ENCODE data around the gene PRPS1. TPM values are rescaled to one million over a fixed set of nuclear protein-coding genes. Genes with fewer than 3 reads are reported as not detected.
"Not testable (repeated sequence)": the region's sequence is repeated elsewhere in the genome, so short reads cannot be mapped to it uniquely, and the experiment has no call there.

Gene PRPS1
- 72.0 and 117 TPM in 2 replicates for total RNA-seq (2014; rRNA removed; shearing (Covaris generic))

DNA sequence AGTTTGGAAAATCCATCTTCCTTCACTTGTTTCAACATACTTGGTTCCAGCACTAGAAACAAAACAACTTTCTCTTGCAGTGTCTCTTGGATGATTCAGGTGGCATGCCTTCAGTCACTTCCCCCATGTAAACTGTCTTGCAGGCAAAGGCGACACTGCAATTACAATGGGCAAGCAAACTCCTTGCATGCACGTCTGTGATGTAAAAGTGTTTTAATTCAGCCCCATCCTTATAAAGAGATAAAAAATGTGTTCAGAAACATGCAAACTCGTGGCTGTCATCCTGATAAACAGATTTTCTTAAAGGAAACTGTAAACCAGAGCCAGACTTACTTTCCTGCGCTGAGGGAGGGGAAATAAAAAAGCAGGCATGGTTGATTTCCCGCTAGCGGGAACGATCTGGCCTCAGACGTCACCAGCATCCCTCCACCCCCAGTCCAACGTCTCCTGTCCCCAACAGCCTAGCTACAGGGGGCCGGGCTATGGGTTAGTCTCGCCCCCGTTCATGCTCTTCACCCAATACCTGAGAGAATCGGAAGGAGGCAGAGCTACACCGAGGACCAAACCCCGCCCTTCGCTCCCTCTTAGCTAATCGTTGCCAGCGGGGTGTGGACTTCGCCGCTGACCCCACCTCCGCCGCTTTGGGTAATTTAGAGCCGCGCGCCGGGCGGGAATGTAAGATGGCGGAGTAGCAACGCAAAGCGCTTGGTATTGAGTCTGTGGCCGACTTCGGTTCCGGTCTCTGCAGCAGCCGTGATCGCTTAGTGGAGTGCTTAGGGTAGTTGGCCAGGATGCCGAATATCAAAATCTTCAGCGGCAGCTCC, at the start of gene PRPS1:
Gene PRPS1, plus strand, starts transcription at position 673 of the 824 bp plus-strand sequence. Its CDS starts 119 bp downstream, at position 792.
- H3K9me3 ChIP-seq (replicated peaks) = no peaks in the 10 kb centered on the region
- H3K27ac ChIP-seq = peak within 1 kb of the TSS; percentile 82
- peak; percentile 89 to 93 for DNase-seq (ENCODE audit: low read depth in 1 of 2, low spot score in 2 of 2)
- H3K36me3 ChIP-seq = no peaks in the 10 kb centered on the region
- no peaks in the 10 kb centered on the region for H3K27me3 ChIP-seq (replicated peaks)
- peak within 1 kb of the TSS; percentile 65 for H3K4me3 ChIP-seq
- H3K4me1 ChIP-seq (replicated peaks) = peaks cover 17% of the 10 kb centered on the region

DNA sequence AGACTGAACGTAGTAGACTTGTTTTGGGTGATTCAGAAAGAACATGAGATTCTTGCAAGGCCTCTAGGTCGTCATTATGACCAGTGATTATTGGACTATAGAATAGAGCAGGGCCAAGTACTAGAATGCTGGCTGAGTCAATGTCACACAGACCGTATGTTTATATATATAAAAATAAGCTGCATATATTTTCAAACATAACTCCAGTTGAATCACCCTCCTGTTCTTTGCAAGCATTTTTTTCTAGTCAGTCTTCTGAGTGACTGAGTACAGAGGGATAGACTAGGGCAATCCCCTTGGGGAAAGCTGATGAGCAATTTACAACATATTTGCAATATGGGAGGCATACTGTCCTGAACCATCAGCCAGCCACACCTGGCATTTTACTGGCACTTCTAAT, 48.4 kb upstream of the PRPS1 start:
- Histone ChIP-seq H3K4me1 (replicated peaks) (peaks cover 6% of the 10 kb centered on the region), H3K9me3 (replicated peaks) (no peaks in the 10 kb centered on the region), H3K36me3 (no peaks in the 10 kb centered on the region), H3K27ac (no peak overlapping the region), H3K27me3 (replicated peaks) (no peaks in the 10 kb centered on the region), H3K4me3 (no peak overlapping the region)
- no peak for DNase-seq (ENCODE audit: low read depth in 1 of 2, low spot score in 2 of 2)

DNA sequence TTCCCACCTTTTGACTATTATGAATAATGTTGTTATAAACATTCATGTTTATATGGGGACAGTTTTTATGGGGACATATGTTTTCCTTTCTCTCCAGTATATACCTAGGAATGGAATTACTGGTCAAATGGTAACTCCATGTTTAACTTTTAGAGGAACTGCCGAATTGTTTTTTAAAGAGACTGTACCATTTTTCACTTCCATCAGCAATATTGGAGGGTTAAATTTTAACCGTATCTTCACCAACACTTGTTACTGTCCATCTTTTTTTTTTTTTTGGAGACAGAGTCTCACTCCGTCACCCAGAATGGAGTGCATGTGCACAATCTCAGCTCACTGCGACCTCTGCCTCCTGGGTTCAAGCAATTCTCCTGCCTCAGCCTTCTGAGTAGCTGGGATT, 46.4 kb upstream of the PRPS1 start:
- H3K4me1 ChIP-seq (replicated peaks) = no peaks in the 10 kb centered on the region
- H3K4me3 ChIP-seq = no peak overlapping the region
- H3K36me3 ChIP-seq = no peaks in the 10 kb centered on the region
- DNase-seq (ENCODE audit: low read depth in 1 of 2, low spot score in 2 of 2) = no peak
- no peak overlapping the region for H3K27ac ChIP-seq
- H3K9me3 ChIP-seq (replicated peaks) = no peaks in the 10 kb centered on the region
- no peaks in the 10 kb centered on the region for H3K27me3 ChIP-seq (replicated peaks)

DNA sequence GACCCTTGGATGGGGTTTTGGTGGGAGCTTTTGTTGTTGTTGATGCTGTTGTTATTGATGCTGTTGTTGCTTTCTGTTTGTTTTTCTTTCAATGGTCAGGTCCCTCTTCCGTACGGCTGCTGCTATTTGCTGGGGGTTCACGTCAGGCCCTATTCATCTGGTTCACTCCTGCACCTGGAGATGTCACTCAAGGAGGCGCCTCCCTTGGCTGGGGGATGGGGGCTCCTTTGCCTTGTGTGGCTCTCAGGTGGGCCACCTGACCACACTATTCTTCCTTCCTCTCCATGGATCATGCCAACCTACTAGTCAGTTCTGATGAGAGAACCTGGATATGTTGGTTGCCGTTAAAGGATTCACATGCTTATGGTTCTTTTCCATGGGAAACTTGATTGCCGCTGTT, 39.1 kb upstream of the PRPS1 start:
- no peak overlapping the region for H3K27ac ChIP-seq
- no peak for DNase-seq (ENCODE audit: low read depth in 1 of 2, low spot score in 2 of 2)
- H3K27me3 ChIP-seq (replicated peaks) = no peaks in the 10 kb centered on the region
- H3K4me3 ChIP-seq = no peak overlapping the region
- no peaks in the 10 kb centered on the region for H3K36me3 ChIP-seq
- H3K9me3 ChIP-seq (replicated peaks) = no peaks in the 10 kb centered on the region
- no peaks in the 10 kb centered on the region for H3K4me1 ChIP-seq (replicated peaks)

DNA sequence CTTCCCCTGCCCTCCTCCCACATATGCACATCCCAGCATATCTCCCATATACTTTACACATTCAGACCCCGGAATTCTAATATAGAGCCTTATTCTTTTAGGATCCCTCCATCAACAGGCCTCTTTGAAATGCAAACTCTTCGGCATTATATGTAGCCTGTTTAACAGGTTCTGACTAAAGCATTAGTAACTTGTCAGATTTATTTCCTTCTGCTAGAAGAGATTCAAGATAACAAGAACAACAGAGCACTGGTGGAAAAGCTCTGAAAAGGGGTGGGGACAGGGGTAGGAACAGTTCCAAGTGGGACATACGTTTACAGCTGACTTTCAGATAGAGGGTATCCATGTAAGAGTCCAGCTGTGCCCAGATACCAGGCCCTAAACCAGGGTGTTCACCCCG, 31.7 kb upstream of the PRPS1 start:
- no peaks in the 10 kb centered on the region for H3K9me3 ChIP-seq (replicated peaks)
- H3K27ac ChIP-seq = no peak overlapping the region
- H3K4me3 ChIP-seq = no peak overlapping the region
- no peaks in the 10 kb centered on the region for H3K36me3 ChIP-seq
- no peak for DNase-seq (ENCODE audit: low read depth in 1 of 2, low spot score in 2 of 2)
- no peaks in the 10 kb centered on the region for H3K27me3 ChIP-seq (replicated peaks)
- no peaks in the 10 kb centered on the region for H3K4me1 ChIP-seq (replicated peaks)

DNA sequence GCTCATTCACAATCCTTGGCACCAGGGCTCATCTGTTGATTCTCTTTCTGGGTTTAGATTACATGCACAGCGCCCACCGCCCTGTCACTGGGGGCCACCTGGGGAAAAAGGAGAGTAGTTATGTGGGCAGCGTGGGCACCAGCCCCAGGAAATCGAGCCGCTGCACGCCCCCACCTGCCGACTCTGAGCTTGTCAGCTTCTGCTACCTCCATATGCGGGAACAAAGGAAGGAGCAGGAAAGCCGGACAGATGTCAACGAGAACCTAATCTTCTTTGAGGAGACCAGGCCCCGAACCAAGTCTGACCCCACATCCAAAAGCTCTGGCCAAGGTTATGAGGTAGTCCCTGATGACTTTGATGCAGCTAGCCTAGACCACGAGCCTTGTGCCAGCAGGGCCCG, 31.0 kb upstream of the PRPS1 start:
- no peak for DNase-seq (ENCODE audit: low read depth in 1 of 2, low spot score in 2 of 2)
- Histone ChIP-seq H3K27ac (no peak overlapping the region), H3K27me3 (replicated peaks) (no peaks in the 10 kb centered on the region), H3K4me1 (replicated peaks) (no peaks in the 10 kb centered on the region), H3K36me3 (no peaks in the 10 kb centered on the region), H3K4me3 (no peak overlapping the region), H3K9me3 (replicated peaks) (no peaks in the 10 kb centered on the region)

DNA sequence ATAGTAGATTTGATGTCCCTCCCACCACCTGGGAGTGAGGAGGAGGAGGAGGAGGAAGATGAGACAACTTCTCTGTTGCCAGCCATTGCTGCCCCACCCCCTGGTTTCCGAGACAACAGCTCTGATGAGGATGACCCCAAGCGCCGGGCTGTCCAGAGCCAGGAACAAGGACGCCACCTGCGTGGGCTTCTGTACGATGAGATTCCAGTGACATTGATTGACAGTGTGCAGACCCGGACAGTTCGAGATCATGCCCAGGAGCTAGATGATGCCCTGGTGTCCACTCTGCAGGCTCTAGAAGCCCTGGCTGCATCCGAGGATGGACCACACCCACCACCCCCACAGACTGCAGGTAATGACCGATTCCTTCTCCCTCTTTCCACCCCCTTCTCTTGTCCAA, 30.5 kb upstream of the PRPS1 start:
- Histone ChIP-seq H3K36me3 (no peaks in the 10 kb centered on the region), H3K4me3 (no peak overlapping the region), H3K27me3 (replicated peaks) (no peaks in the 10 kb centered on the region), H3K4me1 (replicated peaks) (no peaks in the 10 kb centered on the region), H3K9me3 (replicated peaks) (no peaks in the 10 kb centered on the region), H3K27ac (no peak overlapping the region)
- DNase-seq (ENCODE audit: low read depth in 1 of 2, low spot score in 2 of 2) = no peak

DNA sequence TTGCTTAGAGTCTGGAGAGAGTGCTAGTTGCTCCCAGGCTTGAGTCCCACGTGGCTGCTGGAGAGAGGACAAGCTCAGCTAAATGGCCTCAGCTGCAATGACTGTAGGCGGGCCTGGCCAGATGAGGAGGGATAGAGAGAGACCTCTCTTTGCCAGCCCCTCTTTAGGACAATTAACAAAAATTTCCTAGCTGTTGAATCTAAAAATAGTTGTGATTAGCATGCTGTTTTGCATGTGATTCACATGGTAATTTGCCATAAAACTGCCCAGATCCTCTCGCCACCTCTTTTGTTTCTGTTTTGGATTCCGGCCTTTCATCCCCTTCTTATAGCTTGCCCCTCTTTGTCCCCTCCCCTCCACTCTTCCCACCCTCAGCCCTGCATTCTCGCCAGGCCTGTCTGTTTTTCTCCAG, 28.9 kb upstream of the PRPS1 start:
- no peaks in the 10 kb centered on the region for H3K9me3 ChIP-seq (replicated peaks)
- H3K27ac ChIP-seq = no peak overlapping the region
- H3K4me3 ChIP-seq = no peak overlapping the region
- no peak for DNase-seq (ENCODE audit: low read depth in 1 of 2, low spot score in 2 of 2)
- no peaks in the 10 kb centered on the region for H3K36me3 ChIP-seq
- no peaks in the 10 kb centered on the region for H3K27me3 ChIP-seq (replicated peaks)
- no peaks in the 10 kb centered on the region for H3K4me1 ChIP-seq (replicated peaks)

DNA sequence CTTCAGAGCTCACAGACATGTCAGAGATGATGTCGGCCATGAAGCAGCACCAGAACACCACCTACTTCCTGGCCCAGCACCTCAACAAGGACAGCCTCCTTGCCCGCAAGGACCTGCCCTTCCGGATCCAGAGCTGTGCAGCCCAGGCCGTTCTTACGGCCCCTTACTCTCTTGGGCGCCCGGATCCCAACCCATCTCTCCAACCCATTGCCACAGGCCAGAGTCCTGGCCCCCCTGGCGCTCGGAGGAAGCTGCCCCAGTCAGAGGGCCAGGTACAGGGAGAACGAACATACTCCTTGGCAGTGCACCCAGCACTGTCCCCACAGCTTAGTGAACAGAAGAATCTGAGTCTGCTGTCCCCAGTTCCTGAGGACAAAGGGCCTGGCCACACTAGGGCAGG, 27.9 kb upstream of the PRPS1 start:
- H3K9me3 ChIP-seq (replicated peaks) = no peaks in the 10 kb centered on the region
- no peak overlapping the region for H3K27ac ChIP-seq
- H3K4me3 ChIP-seq = no peak overlapping the region
- DNase-seq (ENCODE audit: low read depth in 1 of 2, low spot score in 2 of 2) = no peak
- no peaks in the 10 kb centered on the region for H3K27me3 ChIP-seq (replicated peaks)
- no peaks in the 10 kb centered on the region for H3K36me3 ChIP-seq
- no peaks in the 10 kb centered on the region for H3K4me1 ChIP-seq (replicated peaks)

DNA sequence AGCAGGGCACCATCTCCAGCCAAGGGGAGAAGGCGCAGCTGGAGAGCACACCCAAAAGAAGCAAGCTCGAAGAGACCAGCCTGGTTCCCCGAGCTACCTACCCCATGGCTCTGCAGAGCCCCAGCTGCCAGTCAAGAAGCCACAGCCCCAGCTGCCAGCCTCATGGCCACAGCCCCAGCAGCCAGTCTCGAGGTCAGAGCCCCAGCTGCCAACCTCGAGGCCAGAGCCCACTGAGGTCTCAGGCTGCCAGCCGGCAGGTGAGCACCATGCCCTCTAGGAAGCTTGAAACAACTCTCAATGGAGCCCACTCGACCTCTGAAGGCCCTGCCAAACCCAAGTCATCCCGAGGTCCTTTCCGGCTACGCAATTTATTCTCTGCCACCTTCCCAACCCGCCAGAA, 27.0 kb upstream of the PRPS1 start:
- no peaks in the 10 kb centered on the region for H3K36me3 ChIP-seq
- H3K4me3 ChIP-seq = no peak overlapping the region
- no peaks in the 10 kb centered on the region for H3K4me1 ChIP-seq (replicated peaks)
- DNase-seq (ENCODE audit: low read depth in 1 of 2, low spot score in 2 of 2) = no peak
- H3K27me3 ChIP-seq (replicated peaks) = no peaks in the 10 kb centered on the region
- no peak overlapping the region for H3K27ac ChIP-seq
- H3K9me3 ChIP-seq (replicated peaks) = no peaks in the 10 kb centered on the region

DNA sequence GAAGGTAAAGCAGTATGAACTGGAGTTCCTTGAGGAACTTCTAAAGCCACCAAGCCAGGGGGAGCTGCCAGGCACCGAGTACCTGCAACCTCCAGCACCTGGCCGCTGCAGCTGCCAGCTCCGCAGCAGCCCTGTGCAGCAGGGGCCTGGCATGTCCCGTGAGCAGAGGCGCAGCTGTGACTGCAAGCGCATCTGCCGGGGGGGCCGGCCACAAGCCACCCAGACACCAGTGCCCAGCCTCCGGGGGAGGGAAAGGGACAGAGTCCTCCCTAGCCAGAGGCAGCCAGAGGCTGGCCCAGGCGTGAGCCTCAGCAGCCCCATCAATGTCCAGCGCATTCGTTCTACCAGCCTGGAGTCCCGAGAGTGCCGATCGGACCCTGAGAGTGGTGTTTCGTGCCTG, 26.6 kb upstream of the PRPS1 start:
- H3K9me3 ChIP-seq (replicated peaks) = no peaks in the 10 kb centered on the region
- DNase-seq (ENCODE audit: low read depth in 1 of 2, low spot score in 2 of 2) = no peak
- H3K27ac ChIP-seq = no peak overlapping the region
- no peaks in the 10 kb centered on the region for H3K4me1 ChIP-seq (replicated peaks)
- H3K27me3 ChIP-seq (replicated peaks) = no peaks in the 10 kb centered on the region
- no peaks in the 10 kb centered on the region for H3K36me3 ChIP-seq
- H3K4me3 ChIP-seq = no peak overlapping the region

DNA sequence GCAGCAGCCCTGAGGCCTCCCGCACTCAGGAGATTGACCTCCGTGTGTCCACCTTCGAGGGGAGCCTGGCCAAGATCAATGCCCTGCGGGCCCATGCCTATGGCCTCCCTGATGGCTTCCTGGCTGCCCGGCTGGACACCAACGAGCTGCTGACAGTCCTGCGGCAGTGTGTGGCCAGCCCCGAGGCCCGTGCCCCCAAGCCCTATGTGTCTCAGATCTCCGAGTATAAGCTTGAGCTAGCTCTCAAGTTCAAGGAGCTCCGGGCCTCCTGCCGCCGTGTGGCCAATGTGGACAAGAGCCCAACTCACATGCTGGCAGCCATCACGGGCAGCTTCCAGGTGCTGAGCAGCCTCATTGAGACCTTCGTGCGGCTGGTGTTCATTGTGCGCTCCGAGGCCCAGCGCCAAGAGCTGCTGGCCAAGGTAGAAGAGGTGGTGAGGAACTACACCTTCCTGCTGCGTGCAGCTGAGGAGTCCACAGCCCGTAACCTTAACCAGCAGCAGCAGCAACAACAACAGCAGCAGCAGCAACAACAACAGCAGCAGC, 25.5 kb upstream of the PRPS1 start:
- Histone ChIP-seq H3K4me3 (no peak overlapping the region), H3K4me1 (replicated peaks) (no peaks in the 10 kb centered on the region), H3K36me3 (no peaks in the 10 kb centered on the region), H3K9me3 (replicated peaks) (no peaks in the 10 kb centered on the region), H3K27ac (no peak overlapping the region), H3K27me3 (replicated peaks) (no peaks in the 10 kb centered on the region)
- DNase-seq (ENCODE audit: low read depth in 1 of 2, low spot score in 2 of 2) = no peak

DNA sequence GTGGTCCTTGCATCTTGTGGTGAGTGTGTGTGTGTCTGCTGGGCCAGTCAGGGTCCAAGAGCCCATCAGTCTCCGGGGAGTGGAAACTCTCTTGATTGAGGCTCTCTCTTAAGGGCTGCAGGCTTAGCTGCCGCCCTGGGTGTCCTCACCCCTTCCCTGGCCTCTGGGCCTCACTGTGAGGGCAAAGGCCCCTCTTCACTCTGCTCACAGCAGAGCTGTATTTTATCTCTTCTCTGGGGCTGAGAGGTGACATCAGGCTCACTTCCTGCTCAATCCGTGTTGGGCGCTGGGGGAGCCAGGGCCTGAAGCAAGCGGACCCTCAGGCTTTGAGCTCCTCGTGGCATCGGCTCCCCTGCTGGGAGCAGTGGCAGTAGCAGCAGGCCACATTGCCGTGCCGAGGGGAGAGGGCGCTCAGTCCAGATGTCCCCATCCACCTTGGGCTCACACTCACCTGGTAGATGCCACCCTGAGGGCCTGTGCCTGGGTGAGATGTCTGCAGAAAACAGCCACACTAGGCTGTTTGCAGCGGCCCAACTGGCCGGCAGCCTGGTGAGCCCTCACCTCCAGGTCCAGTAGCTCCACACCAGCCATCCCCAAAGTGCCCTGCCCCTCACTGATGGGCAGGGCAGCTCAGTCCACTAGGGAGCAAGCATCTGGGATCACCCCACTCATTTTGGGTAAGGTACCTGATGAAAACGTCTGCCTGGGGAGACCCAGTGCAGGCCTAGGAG, 24.7 kb upstream of the PRPS1 start:
- no peaks in the 10 kb centered on the region for H3K27me3 ChIP-seq (replicated peaks)
- H3K4me3 ChIP-seq = no peak overlapping the region
- H3K36me3 ChIP-seq = no peaks in the 10 kb centered on the region
- DNase-seq (ENCODE audit: low read depth in 1 of 2, low spot score in 2 of 2) = no peak
- no peak overlapping the region for H3K27ac ChIP-seq
- H3K9me3 ChIP-seq (replicated peaks) = no peaks in the 10 kb centered on the region
- peaks cover under 1% of the 10 kb centered on the region; the same call in 1 of the 2 replicates for H3K4me1 ChIP-seq (replicated peaks)

DNA sequence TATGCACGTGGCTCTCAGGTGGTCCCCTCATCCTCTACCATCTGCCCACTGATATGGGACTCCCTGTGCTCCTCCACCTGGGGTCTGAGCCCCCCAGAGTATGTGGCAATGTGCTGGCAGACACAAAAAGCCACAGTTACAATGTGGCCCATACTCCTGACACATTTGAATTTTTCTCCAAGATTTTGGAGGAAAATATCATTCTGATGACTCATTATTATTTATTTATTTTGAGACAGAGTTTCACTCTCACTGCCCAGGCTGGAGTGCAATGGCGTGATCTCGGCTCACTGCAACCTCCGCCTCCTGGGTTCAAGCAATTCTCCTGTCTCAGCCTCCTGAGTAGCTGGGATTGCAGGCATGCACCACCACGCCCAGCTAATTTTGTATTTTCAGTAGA, 19.2 kb upstream of the PRPS1 start:
- H3K9me3 ChIP-seq (replicated peaks); H3K4me3 ChIP-seq; H3K27me3 ChIP-seq (replicated peaks); H3K36me3 ChIP-seq; H3K27ac ChIP-seq: not testable (repeated sequence)
- DNase-seq (ENCODE audit: low read depth in 1 of 2, low spot score in 2 of 2) = peak in 1 of 2 experiments; percentile 12
- peaks cover 10% of the 10 kb centered on the region for H3K4me1 ChIP-seq (replicated peaks)
